GM10847 (cell line): Measurements from ENCODE around the gene ST6GAL2.

Source experiments
- POLR2A ChIP-seq: IDR thresholded peaks from 2 replicates; pipeline ENCODE4 v1.6.1; 2011; ENCODE audit not compliant: insufficient read length; ENCODE audit errors: extremely low read depth

ST6GAL2 gene

GRCh38 chr2:106845716-106846115, 40.3 kb downstream of the ST6GAL2 start:
- TF ChIP-seq POLR2A = no peak

GRCh38 chr2:106843910-106844250, 42.1 kb downstream of the ST6GAL2 start:
- TF ChIP-seq POLR2A = no peak

- no peak for TF ChIP-seq POLR2A
These were observed 42.7 kb downstream of the ST6GAL2 start for GRCh38 chr2:106843001-106843909.

- no peak for TF ChIP-seq POLR2A
These were observed 43.9 kb downstream of the ST6GAL2 start for GRCh38 chr2:106841886-106842645.

- TF ChIP-seq POLR2A = no peak
These were observed 45.1 kb downstream of the ST6GAL2 start for GRCh38 chr2:106840818-106841217.

- TF ChIP-seq POLR2A = no peak
These were observed 45.9 kb downstream of the ST6GAL2 start for GRCh38 chr2:106839849-106840595.

GRCh38 chr2:106833256-106833655, 52.7 kb downstream of the ST6GAL2 start:
- no peak for TF ChIP-seq POLR2A

GRCh38 chr2:106831816-106832569, 54.0 kb downstream of the ST6GAL2 start:
- no peak for TF ChIP-seq POLR2A

- no peak for TF ChIP-seq POLR2A
These were observed 54.7 kb downstream of the ST6GAL2 start for GRCh38 chr2:106831241-106831640.

- no peak for TF ChIP-seq POLR2A
These were observed 55.8 kb downstream of the ST6GAL2 start for GRCh38 chr2:106830191-106830590.

GRCh38 chr2:106828119-106828518, 57.8 kb downstream of the ST6GAL2 start:
- no peak for TF ChIP-seq POLR2A

GRCh38 chr2:106827158-106827557, 58.8 kb downstream of the ST6GAL2 start:
- TF ChIP-seq POLR2A = no peak

GRCh38 chr2:106825161-106825560, 60.8 kb downstream of the ST6GAL2 start:
- no peak for TF ChIP-seq POLR2A

GRCh38 chr2:106816974-106817373, 69.0 kb downstream of the ST6GAL2 start:
- no peak for TF ChIP-seq POLR2A

- TF ChIP-seq POLR2A = no peak
These were observed 73.1 kb downstream of the ST6GAL2 start for GRCh38 chr2:106812841-106813240.
